SKM-1 (cell line): ENCODE measurements around the gene EGFL6.
"Not testable (repeated sequence)": the region's sequence is repeated elsewhere in the genome, so short reads cannot be mapped to it uniquely, and the experiment has no call there.

Experiments used
- DNase-seq: peaks from one replicate; lab custom pipeline; 2025; ENCODE audit not compliant: unreplicated experiment; lab: John Stamatoyannopoulos, UW

The EGFL6 gene

DNA sequence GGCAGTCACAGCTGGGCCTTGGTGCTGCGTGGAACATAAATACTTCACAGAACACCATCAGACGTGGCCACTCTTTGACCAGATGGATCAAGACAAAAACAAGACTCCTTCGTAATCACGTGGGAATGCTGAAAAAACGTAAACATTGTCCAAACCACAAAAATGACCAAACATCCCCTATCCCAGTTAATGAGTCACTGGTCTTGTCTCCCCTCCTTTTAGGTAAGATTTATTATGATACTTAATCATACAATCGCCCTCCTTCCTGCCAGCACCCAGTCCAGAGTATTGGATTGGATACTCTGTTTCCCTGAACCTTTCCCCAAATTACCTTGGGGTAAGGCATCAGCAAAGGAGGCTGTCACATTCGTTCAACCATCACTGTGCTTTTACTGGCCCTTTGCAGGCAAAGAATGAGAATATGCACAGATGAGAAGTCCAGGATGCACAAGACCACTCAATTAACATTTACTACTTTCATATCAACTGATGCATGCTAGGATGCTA is 82.9 kb downstream of the EGFL6 start:
- DNase-seq = no peak

DNA sequence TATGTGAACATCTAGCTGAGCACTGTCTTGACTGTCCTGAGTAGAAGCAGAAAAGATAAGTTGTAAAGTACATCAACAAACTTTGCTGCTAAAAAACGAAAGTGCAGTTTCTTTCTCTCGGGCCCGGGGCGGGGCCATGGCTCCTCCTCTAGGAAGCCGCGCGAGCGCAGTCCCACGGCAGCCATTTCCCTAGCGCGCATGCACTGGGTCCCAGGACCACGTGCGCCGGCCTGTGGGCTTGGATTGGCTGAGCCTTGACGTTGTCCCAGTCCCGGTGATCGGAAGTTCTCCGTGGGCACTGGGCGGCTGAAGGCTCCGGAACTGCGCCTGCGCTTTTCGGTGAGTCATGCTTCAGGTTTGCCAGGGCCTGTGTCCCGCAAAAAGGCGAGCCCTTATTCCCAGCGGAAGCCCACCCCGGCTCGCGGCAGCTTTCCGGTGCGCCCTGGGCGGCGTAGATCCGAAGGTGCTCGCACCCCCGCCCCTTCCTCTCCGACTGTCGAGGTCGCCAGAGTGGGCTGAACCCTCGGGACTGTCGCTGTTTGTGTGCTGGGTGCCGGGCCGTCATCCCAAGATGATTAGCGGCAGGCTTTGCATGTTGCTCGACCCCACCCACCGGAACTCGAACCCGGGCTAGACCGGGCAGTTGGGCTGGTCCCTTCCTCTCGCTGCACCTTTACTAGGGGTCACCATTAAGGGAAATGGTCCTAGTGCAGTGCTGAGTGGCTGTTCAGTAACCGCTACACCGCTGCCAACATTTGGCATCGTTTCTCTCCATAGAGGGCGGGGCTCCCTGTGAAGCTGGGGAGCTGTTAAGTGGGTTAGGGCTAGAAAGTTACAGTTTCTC is 83.7 kb downstream of the EGFL6 start, which contains the start of gene TCEANC:
Gene TCEANC, plus strand, starts transcription at position 292 of the 844 bp plus-strand sequence. CDS start 9,368 bp downstream, outside the sequence.
- peak; percentile 61 for DNase-seq

DNA sequence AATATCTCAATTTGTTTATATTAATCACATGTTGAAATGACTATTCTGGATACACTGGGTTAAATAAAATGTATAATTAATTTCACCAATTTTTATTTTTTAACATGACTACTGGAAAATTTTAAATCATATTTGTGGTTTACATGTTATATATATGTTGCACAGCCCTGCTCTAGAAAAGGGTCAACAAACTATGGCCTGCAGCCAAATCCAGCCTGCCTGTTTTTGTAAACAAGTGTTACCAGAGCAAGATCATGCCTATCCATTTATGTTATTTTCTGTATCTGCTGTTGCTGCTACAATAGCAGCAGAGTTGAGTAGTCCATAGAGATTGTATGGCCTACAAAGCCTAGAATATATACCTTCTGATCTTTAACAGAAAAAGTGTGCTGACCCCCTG is 84.7 kb downstream of the EGFL6 start:
- DNase-seq = no peak

- DNase-seq = no peak
These were observed 86.3 kb downstream of the EGFL6 start for GRCh38 chrX:13655674-13656073.

GRCh38 chrX:13658602-13659001 is 89.2 kb downstream of the EGFL6 start:
- DNase-seq = no peak

DNA sequence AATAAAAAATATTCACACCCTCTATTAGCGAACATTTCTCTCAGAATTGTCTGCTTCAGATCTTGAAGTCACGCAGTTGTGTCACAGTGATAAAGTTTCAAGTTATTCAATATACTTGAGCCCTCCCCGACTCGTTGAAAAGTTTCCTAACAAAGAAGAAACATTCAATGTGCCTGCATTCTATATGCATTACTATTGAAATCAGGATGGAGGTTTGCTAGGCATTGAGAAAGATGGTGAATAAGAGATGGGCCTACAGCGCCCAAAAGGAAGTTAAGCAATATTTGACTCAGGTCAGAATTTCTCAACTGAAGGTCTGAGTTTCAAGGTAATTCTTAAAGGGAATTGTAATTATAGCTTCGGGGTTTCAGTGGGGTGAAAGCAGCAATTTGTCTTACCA is 89.7 kb downstream of the EGFL6 start:
- peak; percentile 36 for DNase-seq

GRCh38 chrX:13661735-13662288 is 92.4 kb downstream of the EGFL6 start:
- DNase-seq = no peak

- DNase-seq = no peak
These were observed 93.0 kb downstream of the EGFL6 start for GRCh38 chrX:13662355-13662791.

DNA sequence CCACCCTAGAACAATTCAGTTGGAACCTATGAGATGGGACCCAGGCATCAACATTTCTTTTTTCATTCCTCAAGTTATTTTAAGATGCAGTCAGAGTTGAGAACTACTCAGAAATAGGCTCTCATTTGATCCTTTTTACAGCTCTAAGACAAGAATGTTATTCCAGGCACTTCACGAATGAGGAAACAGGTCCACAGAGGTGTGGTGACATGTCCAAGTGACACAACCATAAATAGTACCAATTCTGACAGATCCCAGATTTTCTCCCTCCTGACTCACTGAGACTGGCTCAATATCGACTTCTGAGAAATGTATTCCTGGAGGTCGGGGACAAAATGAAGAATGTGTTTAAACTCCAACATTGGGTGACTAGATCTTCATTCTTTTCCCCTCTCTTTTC is 94.6 kb downstream of the EGFL6 start:
- DNase-seq = no peak

GRCh38 chrX:13666836-13667235 is 97.4 kb downstream of the EGFL6 start:
- DNase-seq = no peak

DNA sequence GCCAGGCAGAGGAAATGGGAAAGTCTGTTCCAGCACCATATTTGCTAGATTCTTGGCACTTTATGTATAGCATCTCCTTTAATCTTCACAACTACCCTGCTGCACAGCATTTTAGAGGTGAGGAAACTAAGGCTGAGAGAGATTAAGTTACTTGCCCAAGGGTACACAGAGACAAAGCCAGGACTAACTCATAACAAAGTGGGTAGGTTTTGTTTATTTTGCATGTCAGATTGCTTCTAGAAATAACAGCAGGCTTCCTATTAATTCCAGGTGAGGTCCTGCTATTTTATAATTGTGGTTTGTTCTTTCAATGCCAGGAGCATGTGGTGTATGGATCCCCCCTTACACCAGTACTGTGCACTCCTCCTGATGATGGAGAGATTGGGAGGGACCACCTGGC is 98.5 kb downstream of the EGFL6 start:
- no peak for DNase-seq

DNA sequence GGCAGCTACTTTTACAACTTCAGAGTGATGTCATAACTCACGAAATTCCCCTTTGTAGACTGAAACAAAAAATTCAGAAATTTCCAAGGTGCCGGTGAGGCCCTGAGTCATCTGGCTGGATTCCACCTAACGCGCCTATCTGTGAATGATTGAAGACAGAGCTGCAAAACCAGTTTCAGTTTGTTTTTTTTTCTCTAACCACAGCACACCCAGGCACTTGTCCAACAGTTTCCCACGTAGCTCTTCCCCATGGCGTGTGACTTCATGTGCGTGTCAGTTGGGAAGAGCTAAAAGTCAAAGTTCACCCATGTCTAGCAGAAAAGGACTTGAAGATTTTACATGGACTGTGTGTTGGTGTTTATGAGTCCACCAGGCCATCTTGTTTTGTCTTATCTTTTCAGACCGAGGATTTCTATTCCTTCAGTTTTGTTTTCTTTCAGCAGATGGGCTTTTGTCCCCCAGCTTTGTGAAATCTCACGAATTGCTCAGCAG is 99.9 kb downstream of the EGFL6 start:
- no peak for DNase-seq

GRCh38 chrX:13669755-13670154 is 100.4 kb downstream of the EGFL6 start:
- not testable (repeated sequence) for DNase-seq

GRCh38 chrX:13670197-13670596 is 100.8 kb downstream of the EGFL6 start:
- no peak for DNase-seq

DNA sequence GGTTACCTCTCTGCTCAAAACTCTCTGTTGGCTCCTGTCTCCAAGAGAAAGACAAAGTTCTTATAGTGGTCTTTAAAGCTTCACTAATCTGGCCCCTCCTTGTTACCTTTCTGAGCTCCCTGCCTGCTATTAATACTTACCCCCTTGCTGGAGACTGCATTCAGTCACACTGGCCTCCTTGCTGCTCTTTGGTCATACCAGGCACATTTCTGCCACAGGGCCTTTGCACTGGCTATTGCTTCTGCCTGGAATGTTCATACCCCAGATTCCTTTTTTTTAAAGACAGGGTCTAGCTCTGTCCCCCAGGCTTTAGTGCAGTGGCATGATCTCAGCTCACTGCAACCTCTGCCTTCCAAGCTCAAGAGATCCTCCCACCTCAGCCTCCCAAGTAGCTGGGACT is 103.6 kb downstream of the EGFL6 start:
- DNase-seq = no peak

GRCh38 chrX:13676885-13677284 is 107.5 kb downstream of the EGFL6 start:
- DNase-seq = no peak

DNA sequence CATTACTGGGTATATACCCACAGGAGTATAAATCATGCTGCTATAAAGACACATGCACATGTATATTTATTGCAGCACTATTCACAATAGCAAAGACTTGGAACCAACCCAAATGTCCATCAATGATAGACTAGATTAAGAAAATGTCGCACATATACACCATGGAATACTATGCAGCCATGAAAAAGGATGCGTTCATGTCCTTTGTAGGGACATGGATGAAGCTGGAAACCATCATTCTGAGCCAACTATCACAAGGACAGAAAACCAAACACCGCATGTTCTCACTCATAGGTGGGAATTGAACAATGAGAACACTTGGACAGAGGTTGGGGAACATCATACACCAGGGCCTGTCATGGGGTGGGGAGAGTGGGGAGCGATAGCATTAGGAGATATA is 110.3 kb downstream of the EGFL6 start:
- DNase-seq = not testable (repeated sequence)

DNA sequence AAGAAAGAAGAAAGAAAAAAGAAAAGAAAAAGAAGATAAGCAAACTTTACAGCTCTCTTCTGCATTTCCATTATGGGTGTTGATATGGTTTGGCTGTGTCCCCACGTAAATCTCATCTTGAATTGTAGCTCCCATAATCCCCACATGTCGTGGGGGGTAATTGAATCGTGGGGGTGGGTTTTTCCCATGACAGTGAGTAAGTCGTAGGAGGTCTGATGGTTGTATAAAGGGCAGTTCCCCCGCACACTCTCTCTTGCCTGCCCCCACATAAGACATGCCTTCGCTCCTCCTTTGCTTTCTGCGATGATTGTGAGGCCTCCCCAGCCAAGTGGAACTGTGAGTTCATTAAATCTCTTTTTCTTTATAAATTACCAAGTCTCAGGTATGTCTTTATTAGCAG is 112.2 kb downstream of the EGFL6 start:
- no peak for DNase-seq
